ENCODE measurements around the gene ANAPC5. TPM values are rescaled to one million over a fixed set of nuclear protein-coding genes. Genes with fewer than 3 reads are reported as not detected.
"Not testable (repeated sequence)": the region's sequence is repeated elsewhere in the genome, so short reads cannot be mapped to it uniquely, and the experiment has no call there.

ANAPC5 gene
- polyA plus RNA-seq, 1 donor: 117 TPM

GRCh38 chr12:121310231-121310630 is 42.0 kb downstream of the ANAPC5 start:
- not testable (repeated sequence) for DNase-seq (ENCODE audit: low read depth)

GRCh38 chr12:121307397-121307796 is 44.8 kb downstream of the ANAPC5 start:
- not testable (repeated sequence) for DNase-seq (ENCODE audit: low read depth)

- no peak for DNase-seq (ENCODE audit: low read depth)
Observed at GRCh38 chr12:121304306-121304705, 47.9 kb downstream of the ANAPC5 start.

- DNase-seq (ENCODE audit: low read depth): no peak
Observed at GRCh38 chr12:121301876-121302275, 50.3 kb downstream of the ANAPC5 start.

GRCh38 chr12:121300083-121300819 is 52.0 kb downstream of the ANAPC5 start:
- DNase-seq (ENCODE audit: low read depth): no peak

GRCh38 chr12:121299662-121300061 is 52.5 kb downstream of the ANAPC5 start:
- DNase-seq (ENCODE audit: low read depth): no peak

- not testable (repeated sequence) for DNase-seq (ENCODE audit: low read depth)
Observed at GRCh38 chr12:121298411-121298810, 53.8 kb downstream of the ANAPC5 start.

GRCh38 chr12:121297435-121297991 is 54.7 kb downstream of the ANAPC5 start:
- no peak for DNase-seq (ENCODE audit: low read depth)

- peak; percentile 57 for DNase-seq (ENCODE audit: low read depth)
Observed at GRCh38 chr12:121296618-121297434, 55.4 kb downstream of the ANAPC5 start, which contains the start of gene CAMKK2. TSS of gene CAMKK2 (minus strand) at chr12:121296709. CDS start at chr12:121274526, 22,183 bp downstream.

GRCh38 chr12:121295746-121296617 is 56.2 kb downstream of the ANAPC5 start:
- no peak for DNase-seq (ENCODE audit: low read depth)

GRCh38 chr12:121295116-121295745 is 57.0 kb downstream of the ANAPC5 start:
- DNase-seq (ENCODE audit: low read depth): no peak

GRCh38 chr12:121294151-121294889 is 57.9 kb downstream of the ANAPC5 start:
- no peak for DNase-seq (ENCODE audit: low read depth)

- DNase-seq (ENCODE audit: low read depth): no peak
Observed at GRCh38 chr12:121293603-121294002, 58.6 kb downstream of the ANAPC5 start.

- no peak for DNase-seq (ENCODE audit: low read depth)
Observed at GRCh38 chr12:121290410-121290809, 61.8 kb downstream of the ANAPC5 start.

GRCh38 chr12:121289962-121290361 is 62.2 kb downstream of the ANAPC5 start:
- DNase-seq (ENCODE audit: low read depth): no peak

GRCh38 chr12:121288986-121289385 is 63.2 kb downstream of the ANAPC5 start:
- no peak for DNase-seq (ENCODE audit: low read depth)

GRCh38 chr12:121288158-121288845 is 63.9 kb downstream of the ANAPC5 start:
- no peak for DNase-seq (ENCODE audit: low read depth)

GRCh38 chr12:121287267-121287954 is 64.8 kb downstream of the ANAPC5 start:
- no peak for DNase-seq (ENCODE audit: low read depth)

- DNase-seq (ENCODE audit: low read depth): no peak
Observed at GRCh38 chr12:121285856-121286255, 66.4 kb downstream of the ANAPC5 start.

All from forelimb muscle (tissue), 1 donor.